Activated CD4-positive, alpha-beta memory T cell treated with anti-CD3 and anti-CD28 coated beads for 36 hours (primary cell): ENCODE results near the gene ULK1. TPM values are rescaled to one million over a fixed set of nuclear protein-coding genes. Genes with fewer than 3 reads are reported as not detected.

Source experiments
- CTCF ChIA-PET: fragments of 350-600 bp; sonication (Branson Sonifier 250); formaldehyde crosslinking; loops from one replicate; lab custom pipeline; 2021; ENCODE audit warnings: antibody characterized with exemption, inconsistent platforms; lab: Charles Lee
- POLR2A ChIA-PET: fragments of 350-600 bp; sonication (Branson Sonifier 250); formaldehyde crosslinking; loops from one replicate; lab custom pipeline; 2021; ENCODE audit warnings: antibody characterized with exemption; lab: Charles Lee
- DNase-seq: peaks from one replicate; pipeline ENCODE4 v3.0.0-alpha.2; 2020
- H3K27ac Mint-ChIP-seq: one replicate; pipeline ENCODE4 v1.8.0; 2021; ENCODE audit warnings: mixed read lengths
- H3K27me3 Mint-ChIP-seq: one replicate; pipeline ENCODE4 v1.8.0; 2021; ENCODE audit warnings: mixed read lengths
- H3K36me3 Mint-ChIP-seq: one replicate; pipeline ENCODE4 v1.8.0; 2021; ENCODE audit warnings: mixed read lengths
- H3K4me1 Mint-ChIP-seq: one replicate; pipeline ENCODE4 v1.8.0; 2021; ENCODE audit warnings: low read depth, mixed read lengths
- H3K4me3 Mint-ChIP-seq: one replicate; pipeline ENCODE4 v1.8.0; 2021; ENCODE audit warnings: mild to moderate bottlenecking, mixed read lengths
- H3K9me3 Mint-ChIP-seq: one replicate; pipeline ENCODE4 v1.8.0; 2021; ENCODE audit warnings: mixed read lengths
- intact Hi-C: fragments of 100-400 bp; cut with micrococcal nuclease; formaldehyde crosslinking; loops from one replicate; pipeline ENCODE4 v1.15.1; 2023
- total RNA-seq, 2 experiments: library from RNA; stranded (reverse); gene quantifications; one replicate each; pipeline ENCODE4 v1.2.3, GENCODE V29; 2021

Gene ULK1
- total RNA-seq, 2 experiments from 2014 or later = 13.8 to 17.8 TPM

- Mint-ChIP-seq H3K4me3 (no peak overlapping the region), H3K9me3 (no peaks in the 10 kb centered on the region), H3K27me3 (no peaks in the 10 kb centered on the region), H3K4me1 (peaks cover 10% of the 10 kb centered on the region), H3K36me3 (no peaks in the 10 kb centered on the region), H3K27ac (no peak overlapping the region)
- ChIA-PET POLR2A (no interaction called here), CTCF (no interaction called here)
- intact Hi-C loops = no loop called here
- no peak for DNase-seq
Measured at GRCh38 chr12:131907379-131908091, 13.1 kb downstream of the ULK1 start.

- Mint-ChIP-seq H3K4me3 (no peak overlapping the region), H3K27me3 (no peaks in the 10 kb centered on the region), H3K36me3 (no peaks in the 10 kb centered on the region)
Measured at GRCh38 chr12:131908092-131909080, 14.0 kb downstream of the ULK1 start.

GRCh38 chr12:131909081-131909751, 14.8 kb downstream of the ULK1 start:
- no peaks in the 10 kb centered on the region for H3K9me3 Mint-ChIP-seq
- no peak for DNase-seq
- H3K4me3 Mint-ChIP-seq = no peak overlapping the region
- no peak overlapping the region for H3K27ac Mint-ChIP-seq
- CTCF ChIA-PET = no interaction called here
- POLR2A ChIA-PET = no interaction called here
- no peaks in the 10 kb centered on the region for H3K27me3 Mint-ChIP-seq
- H3K4me1 Mint-ChIP-seq = peaks cover 10% of the 10 kb centered on the region
- no peaks in the 10 kb centered on the region for H3K36me3 Mint-ChIP-seq
- intact Hi-C loops = no loop called here

More at GRCh38 chr12:131908092-131909080, 14.0 kb downstream of the ULK1 start:
- Mint-ChIP-seq H3K4me1 (peaks cover 10% of the 10 kb centered on the region), H3K9me3 (no peaks in the 10 kb centered on the region), H3K27ac (no peak overlapping the region)
- POLR2A ChIA-PET = no interaction called here
- DNase-seq = no peak
- CTCF ChIA-PET = no interaction called here
- intact Hi-C loops = no loop called here

- Mint-ChIP-seq H3K36me3 (no peaks in the 10 kb centered on the region), H3K4me1 (peaks cover 7% of the 10 kb centered on the region), H3K9me3 (no peaks in the 10 kb centered on the region), H3K27ac (no peak overlapping the region), H3K4me3 (no peak overlapping the region), H3K27me3 (no peaks in the 10 kb centered on the region)
- intact Hi-C loops = no loop called here
- POLR2A ChIA-PET = no interaction called here
- CTCF ChIA-PET = no interaction called here
- no peak for DNase-seq
Measured at GRCh38 chr12:131909752-131910219, 15.4 kb downstream of the ULK1 start.

- DNase-seq = no peak
- H3K27ac Mint-ChIP-seq = no peak overlapping the region
- no peaks in the 10 kb centered on the region for H3K27me3 Mint-ChIP-seq
- H3K9me3 Mint-ChIP-seq = no peaks in the 10 kb centered on the region
- no peak overlapping the region for H3K4me3 Mint-ChIP-seq
- intact Hi-C loops = no loop called here
- ChIA-PET CTCF (no interaction called here), POLR2A (no interaction called here)
- peaks cover 2% of the 10 kb centered on the region for H3K36me3 Mint-ChIP-seq
- H3K4me1 Mint-ChIP-seq = peaks cover 3% of the 10 kb centered on the region
Measured at GRCh38 chr12:131910302-131911027, 16.0 kb downstream of the ULK1 start.

- no peaks in the 10 kb centered on the region for H3K27me3 Mint-ChIP-seq
- intact Hi-C loops = no loop called here
- CTCF ChIA-PET = no interaction called here
- H3K9me3 Mint-ChIP-seq = no peaks in the 10 kb centered on the region
- no peak overlapping the region for H3K27ac Mint-ChIP-seq
- POLR2A ChIA-PET = no interaction called here
- H3K36me3 Mint-ChIP-seq = peaks cover 2% of the 10 kb centered on the region
- no peaks in the 10 kb centered on the region for H3K4me1 Mint-ChIP-seq
- no peak for DNase-seq
- H3K4me3 Mint-ChIP-seq = no peak overlapping the region
Measured at GRCh38 chr12:131911028-131911650, 16.7 kb downstream of the ULK1 start.

GRCh38 chr12:131911851-131912477, 17.5 kb downstream of the ULK1 start:
- H3K4me3 Mint-ChIP-seq = no peak overlapping the region
- DNase-seq = no peak
- intact Hi-C loops = no loop called here
- no peaks in the 10 kb centered on the region for H3K4me1 Mint-ChIP-seq
- H3K27ac Mint-ChIP-seq = no peak overlapping the region
- H3K36me3 Mint-ChIP-seq = peaks cover 2% of the 10 kb centered on the region
- CTCF ChIA-PET = no interaction called here
- H3K27me3 Mint-ChIP-seq = no peaks in the 10 kb centered on the region
- POLR2A ChIA-PET = no interaction called here
- no peaks in the 10 kb centered on the region for H3K9me3 Mint-ChIP-seq

- H3K36me3 Mint-ChIP-seq = peaks cover 2% of the 10 kb centered on the region
- no peak overlapping the region for H3K27ac Mint-ChIP-seq
- POLR2A ChIA-PET = interaction anchor here (0.6 to 0.7 kb wide), 2 partner anchors 10 to 17 kb away, joined by 3 to 4 read pairs; no protein-coding TSS in a partner anchor
- no peaks in the 10 kb centered on the region for H3K9me3 Mint-ChIP-seq
- CTCF ChIA-PET = no interaction called here
- H3K4me1 Mint-ChIP-seq = no peaks in the 10 kb centered on the region
- no peak overlapping the region for H3K4me3 Mint-ChIP-seq
- H3K27me3 Mint-ChIP-seq = no peaks in the 10 kb centered on the region
- intact Hi-C loops = no loop called here
- no peak for DNase-seq
Measured at GRCh38 chr12:131912518-131913274, 18.3 kb downstream of the ULK1 start.

GRCh38 chr12:131913666-131914065, 19.2 kb downstream of the ULK1 start:
- no peaks in the 10 kb centered on the region for H3K27me3 Mint-ChIP-seq
- H3K27ac Mint-ChIP-seq = no peak overlapping the region
- ChIA-PET CTCF (no interaction called here), POLR2A (interaction anchor here (0.6 to 0.7 kb wide), 2 partner anchors 11 to 18 kb away, joined by 3 to 4 read pairs; no protein-coding TSS in a partner anchor)
- H3K4me3 Mint-ChIP-seq = no peak overlapping the region
- H3K4me1 Mint-ChIP-seq = no peaks in the 10 kb centered on the region
- DNase-seq = no peak
- intact Hi-C loops = no loop called here
- H3K9me3 Mint-ChIP-seq = no peaks in the 10 kb centered on the region
- peaks cover 2% of the 10 kb centered on the region for H3K36me3 Mint-ChIP-seq

- ChIA-PET CTCF (no interaction called here), POLR2A (no interaction called here)
- H3K4me3 Mint-ChIP-seq = no peak overlapping the region
- DNase-seq = no peak
- no peaks in the 10 kb centered on the region for H3K9me3 Mint-ChIP-seq
- H3K27me3 Mint-ChIP-seq = no peaks in the 10 kb centered on the region
- peaks cover 2% of the 10 kb centered on the region for H3K36me3 Mint-ChIP-seq
- H3K27ac Mint-ChIP-seq = no peak overlapping the region
- intact Hi-C loops = no loop called here
- H3K4me1 Mint-ChIP-seq = no peaks in the 10 kb centered on the region
Measured at GRCh38 chr12:131914179-131914702, 19.8 kb downstream of the ULK1 start.
